HG02840 (cell line): ENCODE results near the gene CYB5R2.

Source experiments
- ATAC-seq: cut with Tn5 transposase; IDR thresholded peaks from one replicate; pipeline ENCODE4 v1.9.1; 2021; ENCODE audit warnings: mild to moderate bottlenecking, moderate library complexity, moderate number of reproducible peaks; ENCODE audit not compliant: unreplicated experiment, low FRiP score

Gene CYB5R2

GRCh38 chr11:7639643-7640025 lies 33.7 kb downstream of the CYB5R2 start:
- no peak for ATAC-seq

GRCh38 chr11:7638710-7639642 lies 34.3 kb downstream of the CYB5R2 start:
- no peak for ATAC-seq

- ATAC-seq, result no peak
These were observed 35.7 kb downstream of the CYB5R2 start for GRCh38 chr11:7637447-7638157.

GRCh38 chr11:7636350-7636749 lies 37.0 kb downstream of the CYB5R2 start:
- ATAC-seq, result no peak

- no peak for ATAC-seq
These were observed 37.6 kb downstream of the CYB5R2 start for GRCh38 chr11:7635708-7636107.

GRCh38 chr11:7635137-7635536 lies 38.2 kb downstream of the CYB5R2 start:
- ATAC-seq, result no peak

GRCh38 chr11:7632211-7632610 lies 41.1 kb downstream of the CYB5R2 start:
- ATAC-seq, result no peak

- no peak for ATAC-seq
These were observed 43.3 kb downstream of the CYB5R2 start for GRCh38 chr11:7630002-7630401.

- ATAC-seq, result no peak
These were observed 44.6 kb downstream of the CYB5R2 start for GRCh38 chr11:7628660-7629059.

GRCh38 chr11:7622721-7623120 lies 50.6 kb downstream of the CYB5R2 start:
- no peak for ATAC-seq

- ATAC-seq, result no peak
These were observed 51.7 kb downstream of the CYB5R2 start for GRCh38 chr11:7621554-7621953.

- ATAC-seq, result no peak
These were observed 52.2 kb downstream of the CYB5R2 start for GRCh38 chr11:7621090-7621489.

GRCh38 chr11:7619322-7619721 lies 54.0 kb downstream of the CYB5R2 start:
- ATAC-seq, result no peak

GRCh38 chr11:7617032-7617431 lies 56.3 kb downstream of the CYB5R2 start:
- ATAC-seq, result no peak
